Measurements from ENCODE around the gene MYO1B. TPM values are rescaled to one million over a fixed set of nuclear protein-coding genes. Genes with fewer than 3 reads are reported as not detected.

Gene MYO1B
- total RNA-seq, result 10 to 100 TPM in 1 of 5 experiments, under 1 TPM in 4; 0.43 to 14.9 (median 0.54) TPM
- under 1 TPM; 0.54 to 0.99 TPM for polyA plus RNA-seq
- total RNA-seq, result 3.4 reads per million, percentile 18 among the genes with 10 or more reads in this experiment

DNA sequence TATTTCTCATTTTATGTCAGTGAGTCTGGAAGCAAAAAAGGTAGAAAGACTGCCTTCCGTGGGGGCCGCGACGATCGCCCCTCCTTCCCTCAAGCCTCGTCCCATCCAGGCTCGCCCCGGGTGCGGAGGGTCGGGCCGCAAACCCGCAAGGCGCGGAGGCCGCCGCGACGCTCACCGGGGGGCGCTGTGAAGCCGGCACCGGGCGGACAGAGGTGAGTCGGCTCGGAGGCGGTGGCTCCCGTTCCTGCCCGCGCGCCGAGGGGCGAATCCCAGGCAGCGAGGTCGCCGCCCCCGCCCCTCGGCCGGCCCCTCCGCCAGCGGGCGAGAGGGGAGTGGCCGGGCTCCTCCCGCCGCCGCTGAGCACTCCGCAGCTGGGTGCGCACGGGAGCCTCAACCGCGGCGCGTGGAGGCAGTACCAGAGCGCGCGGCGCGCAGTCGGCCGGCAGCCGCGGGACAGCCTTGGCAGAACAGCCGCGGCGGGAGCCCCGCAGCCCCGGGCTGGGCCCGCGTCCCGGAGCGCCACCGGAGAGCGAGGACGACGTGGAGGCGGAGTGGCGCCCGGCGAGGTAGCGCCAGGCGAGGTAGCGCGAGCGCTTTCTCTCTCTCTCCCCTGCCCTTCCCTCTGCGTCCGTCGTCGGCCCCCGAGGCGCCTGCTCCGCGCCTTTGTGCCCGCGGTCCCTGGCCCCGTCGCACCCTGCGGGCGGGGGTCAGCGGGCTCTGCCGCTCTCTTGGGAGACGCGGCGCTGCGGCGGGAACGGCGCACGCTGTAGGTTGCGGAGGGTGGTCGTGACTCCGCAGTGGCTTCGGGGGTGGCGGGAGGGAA lies at the start of gene MYO1B:
Gene MYO1B (plus strand): TSS at position 359 of the 823 bp plus-strand sequence. CDS start 31,492 bp downstream, outside the sequence.
- Histone ChIP-seq H3K27ac (ENCODE audit: low read depth, low read length) (no peak within 1 kb of the TSS), H3K4me1 (ENCODE audit: control insufficient read depth in 2 of 2, insufficient read depth in 2 of 2, low read length in 2 of 2) (no peaks in the 10 kb centered on the region), H3K4me3 (ENCODE audit: low read length) (peak within 1 kb of the TSS; percentile 50), H3K36me3 (ENCODE audit: control insufficient read depth in 2 of 3, insufficient read depth in 3 of 3, low read length in 3 of 3) (no peaks in the 10 kb centered on the region), H3K27me3 (ENCODE audit: control insufficient read depth in 2 of 2, insufficient read depth in 2 of 2, low read length in 2 of 2) (peaks cover 0 to 4% of the 10 kb centered on the region in 2 donors), H3K9me3 (ENCODE audit: control insufficient read depth in 2 of 3, low read length in 3 of 3) (peaks cover 0 to 6% (median 0%) of the 10 kb centered on the region in 3 experiments)
- intact Hi-C loops (cut with micrococcal nuclease), result loop anchor here (1.0 to 10.0 kb wide), 7 partner anchors 40 to 280 kb away; no protein-coding TSS in a partner anchor
- CTCF ChIA-PET, result interaction anchor here (1.2 kb wide), 1 partner anchor 29 kb away, joined by 3 read pairs; no protein-coding TSS in a partner anchor
- H3K4me1 Mint-ChIP-seq, result peaks cover 6 to 16% (median 9%) of the 10 kb centered on the region in 7 donors
- H3K27me3 Mint-ChIP-seq, result peaks cover 6 to 37% (median 20%) of the 10 kb centered on the region in 5 donors
- H3K4me3 Mint-ChIP-seq, result peak within 1 kb of the TSS; percentile 78 to 90 (median 84)
- H3K27ac Mint-ChIP-seq, result peak within 1 kb of the TSS in 4 of 9 donors; percentile 42 to 67 (median 61)
- ATAC-seq, result peak; percentile 78
- POLR2A ChIA-PET, result no interaction called here
- H3K9me3 Mint-ChIP-seq, result peaks cover 0 to 7% (median 0%) of the 10 kb centered on the region in 11 donors
- peak; percentile 18 to 78 (median 31) for DNase-seq
- peaks cover 0 to 6% (median 0%) of the 10 kb centered on the region in 5 donors for H3K36me3 Mint-ChIP-seq

DNA sequence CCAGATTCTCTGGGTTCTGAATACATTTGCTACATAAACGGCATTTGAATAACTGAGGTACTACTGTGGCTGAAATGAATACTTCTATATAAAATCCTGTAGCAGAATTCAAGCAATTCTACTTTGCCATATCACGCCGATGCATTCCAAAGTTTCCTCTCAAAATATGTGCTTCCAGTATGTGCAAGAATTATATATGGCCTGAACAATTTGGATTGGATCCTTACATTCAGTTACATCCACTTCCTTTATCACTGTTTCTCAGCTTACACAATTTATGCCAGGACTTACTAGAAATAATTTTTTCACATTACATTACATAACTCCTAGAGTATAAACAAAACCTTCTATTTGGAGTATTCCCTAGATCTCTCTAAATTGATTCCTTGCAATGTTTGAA lies 48.1 kb upstream of the MYO1B start:
- ChIA-PET CTCF (no interaction called here), POLR2A (no interaction called here)
- Histone ChIP-seq H3K4me3 (ENCODE audit: low read length) (no peak overlapping the region), H3K36me3 (ENCODE audit: control insufficient read depth in 2 of 3, insufficient read depth in 3 of 3, low read length in 3 of 3) (no peaks in the 10 kb centered on the region), H3K27ac (ENCODE audit: low read depth, low read length) (no peak overlapping the region), H3K9me3 (ENCODE audit: control insufficient read depth in 2 of 3, low read length in 3 of 3) (no peaks in the 10 kb centered on the region), H3K27me3 (ENCODE audit: control insufficient read depth in 2 of 2, insufficient read depth in 2 of 2, low read length in 2 of 2) (no peaks in the 10 kb centered on the region), H3K4me1 (ENCODE audit: control insufficient read depth in 2 of 2, insufficient read depth in 2 of 2, low read length in 2 of 2) (peaks cover 25 to 27% of the 10 kb centered on the region in 2 donors)
- DNase-seq, result no peak
- Mint-ChIP-seq H3K36me3 (peaks cover 0 to 45% (median 0%) of the 10 kb centered on the region in 5 donors), H3K4me1 (peaks cover 11 to 61% (median 40%) of the 10 kb centered on the region in 7 donors), H3K27ac (no peak overlapping the region), H3K9me3 (peaks cover 0 to 20% (median 0%) of the 10 kb centered on the region in 11 donors), H3K27me3 (no peaks in the 10 kb centered on the region), H3K4me3 (no peak overlapping the region)
- intact Hi-C loops (cut with micrococcal nuclease), result no loop called here
- no peak for ATAC-seq

DNA sequence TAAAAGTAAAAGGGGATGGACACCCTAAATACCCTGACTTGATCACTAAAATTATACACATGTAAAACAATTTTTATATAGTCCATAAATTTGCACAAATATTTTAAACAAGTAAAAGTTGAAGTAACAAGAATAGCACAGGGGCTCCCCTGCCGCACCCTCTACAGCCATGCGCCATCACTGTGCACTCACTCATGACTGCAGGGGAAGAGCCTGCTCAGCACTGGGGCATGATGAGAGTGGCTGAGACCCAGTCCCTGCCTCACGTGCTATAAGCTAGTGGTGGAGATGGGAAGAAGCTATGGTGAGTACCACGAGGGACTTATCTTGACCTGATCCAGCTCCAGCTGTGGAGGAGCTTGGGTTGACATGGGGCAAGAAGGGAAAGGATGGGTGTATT lies 46.9 kb upstream of the MYO1B start:
- intact Hi-C loops (cut with micrococcal nuclease), result no loop called here
- Mint-ChIP-seq H3K27ac (peak overlapping the region in 1 of 9 donors; percentile 12), H3K36me3 (peaks cover 0 to 44% (median 0%) of the 10 kb centered on the region in 5 donors), H3K27me3 (no peaks in the 10 kb centered on the region), H3K9me3 (peaks cover 0 to 19% (median 0%) of the 10 kb centered on the region in 11 donors), H3K4me3 (no peak overlapping the region), H3K4me1 (peaks cover 17 to 63% (median 40%) of the 10 kb centered on the region in 7 donors)
- ChIA-PET CTCF (interaction anchor here (0.6 kb wide), 1 partner anchor 344 kb away, joined by 4 read pairs; no protein-coding TSS in a partner anchor), POLR2A (no interaction called here)
- Histone ChIP-seq H3K9me3 (ENCODE audit: control insufficient read depth in 2 of 3, low read length in 3 of 3) (no peaks in the 10 kb centered on the region), H3K27ac (ENCODE audit: low read depth, low read length) (no peak overlapping the region), H3K36me3 (ENCODE audit: control insufficient read depth in 2 of 3, insufficient read depth in 3 of 3, low read length in 3 of 3) (no peaks in the 10 kb centered on the region), H3K27me3 (ENCODE audit: control insufficient read depth in 2 of 2, insufficient read depth in 2 of 2, low read length in 2 of 2) (no peaks in the 10 kb centered on the region), H3K4me1 (ENCODE audit: control insufficient read depth in 2 of 2, insufficient read depth in 2 of 2, low read length in 2 of 2) (peaks cover 25 to 30% of the 10 kb centered on the region in 2 donors), H3K4me3 (ENCODE audit: low read length) (no peak overlapping the region)
- no peak for DNase-seq
- no peak for ATAC-seq

DNA sequence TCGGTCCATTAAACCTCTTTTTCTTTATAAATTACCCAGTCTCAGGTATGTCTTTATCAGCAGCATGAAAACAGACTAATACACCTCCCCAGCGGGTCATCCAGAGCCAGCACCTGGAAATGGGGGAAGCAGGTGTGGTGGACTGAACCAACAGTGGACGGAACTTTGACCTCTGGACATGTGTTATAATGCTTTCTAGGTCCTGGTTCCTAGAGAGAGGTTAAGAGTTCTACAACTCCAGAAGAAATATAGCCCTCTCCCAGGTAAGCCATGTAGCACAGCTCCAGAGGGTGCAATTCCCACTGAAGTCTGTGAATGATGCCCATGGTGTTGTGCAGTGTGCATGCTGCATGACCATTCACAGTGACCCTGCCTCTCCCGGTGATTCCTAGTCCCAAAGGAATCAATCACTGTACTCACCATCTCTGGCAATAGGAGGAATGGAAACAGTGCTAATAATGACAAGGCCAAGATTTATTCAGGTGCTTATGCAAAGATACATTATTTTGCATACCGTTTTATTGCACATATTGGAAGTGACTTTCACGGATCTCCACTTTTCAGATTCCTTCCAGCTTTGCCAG lies 45.2 kb upstream of the MYO1B start:
- H3K27me3 Mint-ChIP-seq, result no peaks in the 10 kb centered on the region
- H3K27ac Mint-ChIP-seq, result no peak overlapping the region
- no peaks in the 10 kb centered on the region for H3K9me3 ChIP-seq (ENCODE audit: control insufficient read depth in 2 of 3, low read length in 3 of 3)
- ATAC-seq (no peak), DNase-seq (no peak)
- no peaks in the 10 kb centered on the region for H3K27me3 ChIP-seq (ENCODE audit: control insufficient read depth in 2 of 2, insufficient read depth in 2 of 2, low read length in 2 of 2)
- no peaks in the 10 kb centered on the region for H3K36me3 ChIP-seq (ENCODE audit: control insufficient read depth in 2 of 3, insufficient read depth in 3 of 3, low read length in 3 of 3)
- H3K4me1 Mint-ChIP-seq, result peaks cover 14 to 56% (median 35%) of the 10 kb centered on the region in 7 donors
- intact Hi-C loops (cut with micrococcal nuclease), result loop anchor here in 1 of 2 donors (5.0 kb wide), 4 partner anchors 33 to 477 kb away; partner anchors contain the start of gene NABP1
- POLR2A ChIA-PET, result no interaction called here
- peaks cover 0 to 16% (median 0%) of the 10 kb centered on the region in 11 donors for H3K9me3 Mint-ChIP-seq
- CTCF ChIA-PET, result interaction anchor here (0.6 kb wide), 1 partner anchor 370 kb away, joined by 6 read pairs; no protein-coding TSS in a partner anchor
- H3K36me3 Mint-ChIP-seq, result peaks cover 0 to 41% (median 0%) of the 10 kb centered on the region in 5 donors
- no peak overlapping the region for H3K27ac ChIP-seq (ENCODE audit: low read depth, low read length)
- peaks cover 14 to 22% of the 10 kb centered on the region in 2 donors for H3K4me1 ChIP-seq (ENCODE audit: control insufficient read depth in 2 of 2, insufficient read depth in 2 of 2, low read length in 2 of 2)
- H3K4me3 ChIP-seq (ENCODE audit: low read length), result no peak overlapping the region
- H3K4me3 Mint-ChIP-seq, result no peak overlapping the region

DNA sequence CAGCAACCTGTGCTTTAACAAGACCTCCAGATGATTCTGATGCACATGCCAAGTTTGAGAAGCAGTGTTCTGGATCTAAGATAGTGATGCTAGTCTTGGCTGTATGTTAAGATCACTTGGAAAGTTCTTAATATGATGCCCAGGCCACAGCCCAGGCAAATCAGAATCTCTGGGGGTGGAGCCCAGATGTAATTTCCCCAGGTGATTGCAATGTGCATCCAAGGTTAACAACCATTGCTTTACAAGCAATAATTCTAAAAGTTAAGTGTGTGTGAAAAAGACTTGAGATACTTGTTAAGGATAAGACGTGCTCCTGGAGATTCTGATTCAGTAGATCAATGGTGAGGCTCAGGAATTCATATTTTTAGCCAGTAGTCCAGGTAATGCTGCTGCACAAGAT lies 44.3 kb upstream of the MYO1B start:
- Mint-ChIP-seq H3K4me3 (peak overlapping the region in 1 of 10 donors; percentile 5), H3K27ac (peak overlapping the region in 1 of 9 donors; percentile 55), H3K4me1 (peaks cover 16 to 56% (median 34%) of the 10 kb centered on the region in 7 donors), H3K27me3 (no peaks in the 10 kb centered on the region), H3K36me3 (peaks cover 0 to 41% (median 0%) of the 10 kb centered on the region in 5 donors), H3K9me3 (peaks cover 0 to 15% (median 0%) of the 10 kb centered on the region in 11 donors)
- no peaks in the 10 kb centered on the region for H3K9me3 ChIP-seq (ENCODE audit: control insufficient read depth in 2 of 3, low read length in 3 of 3)
- POLR2A ChIA-PET, result no interaction called here
- CTCF ChIA-PET, result interaction anchor here (0.6 kb wide), 1 partner anchor 33 kb away, joined by 4 read pairs; no protein-coding TSS in a partner anchor
- no peak for ATAC-seq
- H3K27me3 ChIP-seq (ENCODE audit: control insufficient read depth in 2 of 2, insufficient read depth in 2 of 2, low read length in 2 of 2), result no peaks in the 10 kb centered on the region
- DNase-seq, result no peak
- H3K4me3 ChIP-seq (ENCODE audit: low read length), result no peak overlapping the region
- intact Hi-C loops (cut with micrococcal nuclease), result loop anchor here in 1 of 2 donors (5.0 kb wide), 4 partner anchors 34 to 476 kb away; partner anchors contain the start of gene NABP1
- no peak overlapping the region for H3K27ac ChIP-seq (ENCODE audit: low read depth, low read length)
- peaks cover 13 to 20% of the 10 kb centered on the region in 2 donors for H3K4me1 ChIP-seq (ENCODE audit: control insufficient read depth in 2 of 2, insufficient read depth in 2 of 2, low read length in 2 of 2)
- H3K36me3 ChIP-seq (ENCODE audit: control insufficient read depth in 2 of 3, insufficient read depth in 3 of 3, low read length in 3 of 3), result no peaks in the 10 kb centered on the region

DNA sequence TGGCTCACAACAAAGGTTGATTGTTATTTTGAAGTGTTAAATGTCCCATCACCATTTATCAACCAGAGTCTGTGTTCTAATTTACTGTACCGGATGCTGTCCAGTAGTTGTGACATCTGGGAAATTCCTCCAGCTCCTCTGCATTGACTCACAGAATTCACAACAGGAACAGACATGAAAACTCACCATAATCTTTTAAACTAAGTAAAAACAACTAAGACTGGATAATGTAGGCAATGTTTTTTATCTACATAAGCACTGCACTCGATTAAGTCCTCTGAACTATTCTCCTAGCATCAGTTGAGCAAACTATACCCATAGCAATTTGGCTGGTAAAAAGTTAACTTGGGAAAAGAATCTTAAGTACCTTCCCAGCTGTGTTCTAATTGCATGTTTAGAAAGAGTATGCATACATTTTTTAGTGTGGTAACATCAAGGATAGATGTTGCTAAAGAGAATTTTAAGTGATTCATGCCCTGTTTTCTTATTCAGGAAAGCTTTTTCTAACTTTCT lies 42.9 kb upstream of the MYO1B start:
- Mint-ChIP-seq H3K4me3 (peak overlapping the region in 6 of 10 donors; percentile 6 to 62 (median 20)), H3K27me3 (no peaks in the 10 kb centered on the region), H3K4me1 (peaks cover 25 to 57% (median 42%) of the 10 kb centered on the region in 7 donors), H3K9me3 (peaks cover 0 to 17% (median 0%) of the 10 kb centered on the region in 11 donors), H3K27ac (peak overlapping the region in 3 of 9 donors; percentile 13 to 79 (median 39)), H3K36me3 (peaks cover 0 to 50% (median 0%) of the 10 kb centered on the region in 5 donors)
- Histone ChIP-seq H3K4me1 (ENCODE audit: control insufficient read depth in 2 of 2, insufficient read depth in 2 of 2, low read length in 2 of 2) (peaks cover 22 to 26% of the 10 kb centered on the region in 2 donors), H3K9me3 (ENCODE audit: control insufficient read depth in 2 of 3, low read length in 3 of 3) (no peaks in the 10 kb centered on the region), H3K4me3 (ENCODE audit: low read length) (no peak overlapping the region), H3K27me3 (ENCODE audit: control insufficient read depth in 2 of 2, insufficient read depth in 2 of 2, low read length in 2 of 2) (no peaks in the 10 kb centered on the region), H3K27ac (ENCODE audit: low read depth, low read length) (no peak overlapping the region), H3K36me3 (ENCODE audit: control insufficient read depth in 2 of 3, insufficient read depth in 3 of 3, low read length in 3 of 3) (no peaks in the 10 kb centered on the region)
- ATAC-seq, result no peak
- POLR2A ChIA-PET, result no interaction called here
- intact Hi-C loops (cut with micrococcal nuclease), result loop anchor here in 1 of 2 donors (2.0 to 5.0 kb wide), 5 partner anchors 13 to 475 kb away; partner anchors contain the start of gene NABP1
- CTCF ChIA-PET, result interaction anchor here (0.8 kb wide), 1 partner anchor 150 kb away, joined by 3 read pairs; no protein-coding TSS in a partner anchor
- DNase-seq, result no peak
